Sigmoid colon (tissue), 4 donors: ENCODE results near the gene RBM47.

Experiments
- CTCF ChIP-seq, 4 experiments: fragments of 450-650 bp in 3 of 4; fragments of 200-600 bp in 1 of 4; IDR thresholded peaks; one replicate each; pipeline ENCODE4 v1.5.1; 2016 to 2019; ENCODE audit warnings: antibody characterized with exemption in 4 of 4, mild to moderate bottlenecking in 3 of 4, moderate library complexity in 2 of 4
- EP300 ChIP-seq, 4 donors: sonication (generic); formaldehyde crosslinking; IDR thresholded peaks; one replicate each; pipeline ENCODE4 v1.6.1; 2017; ENCODE audit warnings: antibody characterized with exemption in 4 of 4
- POLR2A ChIP-seq, 2 donors: fragments of 450-650 bp; IDR thresholded peaks; one replicate each; pipeline ENCODE4 v1.6.1; 2016; ENCODE audit warnings: antibody characterized with exemption in 2 of 2, mild to moderate bottlenecking in 2 of 2, moderate library complexity in 2 of 2
- POLR2AphosphoS5 ChIP-seq, 4 donors: sonication (generic); formaldehyde crosslinking; IDR thresholded peaks; one replicate each; pipeline ENCODE4 v1.6.1; 2017; ENCODE audit warnings: antibody characterized with exemption in 4 of 4

DNA sequence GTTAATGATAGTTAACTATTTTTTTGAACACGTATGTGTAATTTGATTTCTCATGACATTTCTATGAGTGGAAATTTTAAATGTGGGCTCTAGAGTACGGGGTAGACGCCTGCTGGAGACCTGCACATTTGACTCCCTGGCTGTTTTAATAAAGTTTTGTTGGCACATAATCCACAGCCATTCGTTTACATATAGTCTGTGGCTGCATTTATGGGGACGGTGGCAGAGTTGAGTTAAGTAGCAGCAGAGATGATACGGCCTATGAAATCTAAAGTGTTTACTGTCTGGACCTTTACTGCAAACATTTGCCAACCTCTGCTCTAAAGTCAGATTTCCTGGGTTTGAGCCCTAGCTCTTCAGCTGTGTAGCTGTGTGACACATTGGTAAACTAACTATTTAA lies 175.8 kb downstream of the RBM47 start:
- TF ChIP-seq POLR2A (IDR thresholded peaks at IDR 0.05) (no peak), EP300 (IDR thresholded peaks at IDR 0.05) (no peak), CTCF (IDR thresholded peaks at IDR 0.05) (no peak), POLR2AphosphoS5 (IDR thresholded peaks at IDR 0.05) (no peak)
